Inflammatory macrophage treated with lipopolysaccharide for 1 hour (primary cell): ENCODE results near the gene SLC24A4.

Source experiments
- DNase-seq, 2 donors: peaks; one replicate each; pipeline ENCODE4 v3.0.0-alpha.2; 2020 to 2022

SLC24A4 gene

GRCh38 chr14:92372230-92372629 is 49.3 kb downstream of the SLC24A4 start:
- DNase-seq, result no peak

GRCh38 chr14:92373336-92373735 is 50.4 kb downstream of the SLC24A4 start:
- DNase-seq, result no peak

DNA sequence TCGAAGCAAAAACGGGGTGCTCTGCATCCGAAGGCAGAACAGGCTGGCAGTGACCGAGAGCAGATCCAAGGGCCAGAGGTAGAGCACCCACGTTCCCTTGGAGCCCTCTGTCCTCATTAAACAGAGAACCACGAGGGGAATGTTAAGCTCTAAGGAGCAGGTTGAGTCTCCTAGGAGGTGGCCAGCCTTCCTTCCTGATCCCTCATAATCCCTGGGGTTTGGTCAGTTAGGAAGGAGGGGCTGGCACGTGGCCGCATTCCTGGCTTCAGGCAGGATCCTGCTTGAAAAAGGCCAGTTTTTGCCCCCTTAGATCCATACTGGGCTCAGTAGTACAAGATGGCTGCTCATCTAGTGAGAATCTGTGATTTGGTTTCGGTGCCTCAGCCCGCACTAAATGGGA is 57.2 kb downstream of the SLC24A4 start:
- DNase-seq, result no peak

- DNase-seq, result no peak
Observed at GRCh38 chr14:92380582-92380981, 57.6 kb downstream of the SLC24A4 start.

GRCh38 chr14:92382677-92383076 is 59.7 kb downstream of the SLC24A4 start:
- no peak for DNase-seq

DNA sequence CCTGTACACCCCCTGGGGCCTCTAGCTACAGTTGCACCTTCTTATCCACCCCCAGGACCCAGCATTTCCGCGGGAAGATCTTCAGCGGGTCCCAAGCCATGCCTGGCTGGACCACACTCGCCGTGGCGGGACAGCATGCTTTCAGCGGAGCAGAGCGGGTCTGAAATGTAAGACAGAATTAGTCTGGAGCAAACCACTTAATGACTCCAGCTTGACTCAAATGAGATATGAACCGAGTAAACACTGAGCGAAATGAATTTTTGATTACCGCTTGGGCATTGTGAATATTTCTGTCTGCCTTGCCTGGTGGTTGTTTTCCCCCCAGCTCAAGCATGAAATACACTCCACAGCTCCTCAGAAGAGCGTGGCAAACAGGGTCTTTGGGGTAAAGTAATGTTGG is 60.8 kb downstream of the SLC24A4 start:
- no peak for DNase-seq

- DNase-seq, result no peak
Observed at GRCh38 chr14:92384461-92385133, 61.6 kb downstream of the SLC24A4 start.

GRCh38 chr14:92385561-92385960 is 62.6 kb downstream of the SLC24A4 start:
- no peak for DNase-seq

DNA sequence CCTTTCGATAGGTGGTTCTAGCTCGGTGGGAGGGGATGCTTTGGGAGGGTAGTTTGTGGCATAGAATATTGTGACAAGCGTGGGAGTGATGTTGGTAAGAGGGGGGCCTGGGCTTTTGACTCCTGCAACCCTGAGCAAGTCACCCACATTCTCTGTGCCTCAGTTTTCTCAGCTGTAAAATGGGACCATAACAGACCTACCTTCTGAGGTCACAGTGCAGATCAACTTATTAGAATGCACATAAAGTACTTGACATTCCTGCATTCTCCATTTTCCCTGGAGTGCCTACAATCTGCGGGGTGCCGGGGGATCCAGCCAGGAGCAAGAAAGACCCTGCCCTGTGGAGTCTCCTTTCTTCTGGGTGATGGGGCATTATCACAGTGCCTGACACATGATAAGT is 63.2 kb downstream of the SLC24A4 start:
- no peak for DNase-seq

GRCh38 chr14:92386637-92387036 is 63.7 kb downstream of the SLC24A4 start:
- peak; percentile 81 to 89 for DNase-seq

DNA sequence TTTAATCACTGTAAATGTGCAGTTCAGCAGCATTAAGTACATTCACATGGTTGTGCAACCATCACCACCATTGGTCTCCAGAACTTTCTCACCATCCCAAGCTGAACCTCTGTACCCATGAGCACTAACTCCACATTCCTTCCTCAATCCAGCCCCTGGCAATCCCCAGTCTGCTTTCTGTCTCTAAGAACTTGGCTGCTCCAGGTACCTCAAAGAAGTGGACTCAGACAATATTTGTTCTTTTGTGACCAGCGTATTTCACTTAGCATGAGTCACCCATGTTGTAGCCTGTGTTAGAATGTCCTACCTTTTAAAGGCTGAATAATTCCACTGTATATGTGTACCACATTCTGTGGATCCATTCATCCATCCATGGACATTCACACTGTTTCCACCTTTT is 64.6 kb downstream of the SLC24A4 start:
- DNase-seq, result no peak

DNA sequence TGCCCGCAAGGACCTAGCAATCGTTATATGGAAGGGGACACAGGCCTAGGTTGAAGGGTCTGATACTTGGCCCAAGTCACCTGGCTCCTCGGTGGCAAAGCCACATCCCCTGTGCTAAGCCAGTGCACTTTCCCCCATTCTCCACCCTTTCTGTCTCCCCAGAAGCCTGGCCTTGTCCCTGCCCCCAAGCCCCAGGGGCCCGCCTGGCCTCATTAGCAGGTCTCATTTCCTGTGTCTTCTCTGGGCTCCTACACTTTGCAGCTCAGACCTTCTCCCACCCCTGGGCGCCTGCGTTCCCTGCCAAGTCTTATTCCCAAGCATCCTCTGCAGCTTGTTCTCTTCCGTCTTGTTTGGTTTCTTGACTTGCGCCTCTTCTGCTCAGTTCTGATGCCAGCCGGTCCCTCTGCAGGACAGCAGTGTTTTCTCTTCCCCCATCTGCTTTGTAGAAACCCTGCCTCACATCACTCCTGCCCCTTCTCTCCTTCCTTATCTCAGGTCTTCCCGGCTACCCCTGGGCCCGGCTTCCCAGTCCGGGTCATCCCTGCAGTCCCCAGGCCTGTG is 66.7 kb downstream of the SLC24A4 start:
- DNase-seq, result no peak

GRCh38 chr14:92391726-92392125 is 68.8 kb downstream of the SLC24A4 start:
- peak; percentile 52 to 81 for DNase-seq

- DNase-seq, result peak in 1 of 2 donors; percentile 22
Observed at GRCh38 chr14:92392711-92393110, 69.7 kb downstream of the SLC24A4 start.

GRCh38 chr14:92397150-92397952 is 74.4 kb downstream of the SLC24A4 start:
- DNase-seq, result peak; percentile 86 to 95

DNA sequence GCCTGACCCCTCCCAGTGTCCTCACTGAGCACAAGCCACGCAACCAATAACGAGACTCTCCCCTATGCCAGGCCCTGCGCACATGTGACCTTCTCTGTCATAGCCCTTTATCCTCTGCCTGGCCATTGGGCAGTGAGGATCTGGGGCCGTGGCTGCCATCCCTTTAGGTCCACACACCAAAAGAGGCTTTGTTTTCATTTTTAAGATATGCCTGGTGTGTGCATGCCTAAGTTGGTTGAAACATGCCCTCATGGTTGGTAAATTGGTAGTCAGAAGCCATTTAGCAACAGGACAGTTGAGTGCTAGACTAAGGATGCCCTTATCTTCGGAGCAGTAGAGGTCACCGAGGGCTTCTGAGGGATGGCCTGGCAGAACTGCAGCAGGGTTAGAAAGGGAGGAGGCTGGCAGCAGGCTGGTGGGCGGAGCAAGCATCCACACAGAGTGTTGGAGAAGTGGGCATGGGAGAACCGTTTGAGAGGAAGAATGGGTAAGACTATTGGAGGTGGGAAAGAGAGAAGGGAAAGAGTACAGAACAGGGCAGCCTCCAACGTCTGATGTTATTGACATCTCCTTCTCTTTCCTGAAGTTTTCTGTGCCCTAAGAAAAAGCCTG is 75.1 kb downstream of the SLC24A4 start:
- DNase-seq, result no peak

- no peak for DNase-seq
Observed at GRCh38 chr14:92398888-92399636, 76.1 kb downstream of the SLC24A4 start.

DNA sequence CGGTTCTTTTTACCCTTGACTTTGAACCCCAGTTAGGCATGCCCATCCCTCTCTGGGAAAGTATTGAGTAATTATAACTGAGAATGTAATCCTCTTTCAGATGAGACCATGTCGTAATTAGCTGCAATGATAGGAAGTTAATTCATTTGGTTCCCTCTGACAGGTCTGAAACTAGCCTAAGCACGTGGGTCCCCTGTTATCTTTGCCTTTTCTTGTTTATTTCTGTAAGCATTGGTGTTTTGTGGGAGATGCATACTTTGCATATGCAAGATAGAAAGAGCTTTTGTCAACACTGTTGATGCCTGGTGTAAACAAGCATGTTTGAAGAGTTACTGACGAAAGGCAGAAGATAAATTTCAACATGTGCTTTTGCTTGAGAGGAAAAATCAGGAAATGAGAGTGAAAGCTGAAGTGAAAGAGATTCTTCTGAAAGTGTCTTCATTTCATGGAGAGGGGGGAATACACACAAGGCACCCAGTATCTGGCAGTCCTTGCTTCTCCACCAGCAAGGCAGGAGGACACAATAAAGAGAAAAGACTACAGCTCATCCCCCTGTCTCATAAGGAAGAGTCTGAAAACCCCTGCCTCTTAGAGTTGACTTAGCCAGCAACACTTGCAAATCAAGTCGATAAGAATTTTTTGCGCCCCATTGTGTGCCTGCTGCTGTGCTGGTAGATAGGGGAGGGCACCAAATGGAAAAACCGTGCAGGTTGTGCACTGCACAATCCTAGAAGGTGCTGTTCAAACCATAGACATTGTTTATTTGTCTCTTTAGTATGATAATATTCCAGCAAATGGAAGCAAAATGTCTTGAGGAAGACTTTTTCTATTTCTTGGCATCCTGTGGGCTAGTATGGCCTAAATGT is 77.8 kb downstream of the SLC24A4 start:
- DNase-seq, result peak; percentile 85 to 92

- no peak for DNase-seq
Observed at GRCh38 chr14:92401561-92401960, 78.6 kb downstream of the SLC24A4 start.

DNA sequence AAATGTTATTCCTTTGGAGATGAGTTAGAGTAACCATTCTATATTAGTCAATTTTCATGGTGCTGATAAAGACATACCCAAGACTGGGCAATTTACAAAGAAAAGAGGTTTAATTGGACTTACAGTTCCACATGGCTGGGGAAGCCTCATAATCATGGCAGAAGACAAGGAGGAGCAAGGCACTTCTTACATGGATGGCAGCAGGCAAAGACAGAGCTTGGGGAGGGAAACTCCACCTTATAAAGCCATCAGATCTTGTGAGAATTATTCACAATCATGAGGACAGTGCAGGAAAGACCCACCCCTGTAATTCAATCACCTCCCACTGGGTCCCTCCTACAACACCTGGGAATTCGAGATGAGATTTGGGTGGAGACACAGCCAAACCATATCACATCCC is 79.5 kb downstream of the SLC24A4 start:
- DNase-seq, result peak in 1 of 2 donors; percentile 45

- DNase-seq, result peak in 1 of 2 donors; percentile 25
Observed at GRCh38 chr14:92404018-92404417, 81.1 kb downstream of the SLC24A4 start.

DNA sequence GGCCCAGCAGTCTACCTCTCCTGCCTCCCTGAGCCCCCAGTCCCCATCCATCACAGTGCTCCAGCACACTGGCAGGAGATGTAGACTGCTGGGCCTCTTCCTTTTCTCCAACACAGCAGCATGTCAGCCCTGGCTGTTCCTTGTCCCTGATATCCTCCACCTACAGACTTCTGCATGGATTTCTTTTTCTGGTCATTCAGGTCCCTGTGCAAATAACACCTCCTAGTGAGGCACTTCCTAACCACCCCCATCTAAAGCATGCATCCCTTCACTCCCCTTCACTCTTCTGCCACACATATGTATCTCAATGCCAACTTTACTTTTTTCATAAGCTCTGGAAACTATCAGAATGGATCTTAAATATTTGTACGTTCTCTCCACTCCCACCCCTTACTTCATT is 81.5 kb downstream of the SLC24A4 start:
- no peak for DNase-seq
